HEK293 (cell line): ENCODE measurements around the gene MLLT10.

Experiments used
- GLI4 ChIP-seq: fragments of 450-650 bp; formaldehyde crosslinking; IDR thresholded peaks from 2 replicates; pipeline ENCODE4 v1.5.1; 2016; ENCODE audit warnings: missing biosample characterization, missing genetic modification characterization
- HIC1 ChIP-seq: fragments of 450-650 bp; formaldehyde crosslinking; IDR thresholded peaks from 2 replicates; pipeline ENCODE4 v1.5.1; 2016; ENCODE audit warnings: missing biosample characterization, missing genetic modification characterization
- PRDM2 ChIP-seq: fragments of 450-650 bp; formaldehyde crosslinking; IDR thresholded peaks from 2 replicates; pipeline ENCODE4 v1.5.1; 2016; ENCODE audit warnings: missing biosample characterization, missing genetic modification characterization, borderline replicate concordance
- SETDB1 ChIP-seq: IDR thresholded peaks from one replicate; pipeline ENCODE4 v1.6.1; 2017; ENCODE audit warnings: mild to moderate bottlenecking, low read length, moderate library complexity, mixed read lengths; ENCODE audit not compliant: insufficient read length
- ZNF157 ChIP-seq: fragments of 450-650 bp; formaldehyde crosslinking; IDR thresholded peaks from 2 replicates; pipeline ENCODE4 v1.5.1; 2016; ENCODE audit warnings: missing biosample characterization, missing genetic modification characterization
- ZNF223 ChIP-seq: fragments of 450-650 bp; formaldehyde crosslinking; IDR thresholded peaks from 2 replicates; pipeline ENCODE4 v1.5.1; 2016; ENCODE audit warnings: missing biosample characterization, missing genetic modification characterization
- ZNF23 ChIP-seq: fragments of 450-650 bp; formaldehyde crosslinking; IDR thresholded peaks from 2 replicates; pipeline ENCODE4 v1.5.1; 2016; ENCODE audit warnings: missing biosample characterization, missing genetic modification characterization, borderline replicate concordance
- ZNF513 ChIP-seq: fragments of 450-650 bp; IDR thresholded peaks from 2 replicates; pipeline ENCODE4 v1.5.1; 2018; ENCODE audit warnings: missing biosample characterization, missing genetic modification characterization
- ZNF548 ChIP-seq: fragments of 450-650 bp; formaldehyde crosslinking; IDR thresholded peaks from 2 replicates; pipeline ENCODE4 v1.5.1; 2016; ENCODE audit warnings: missing biosample characterization, missing genetic modification characterization
- ZNF561 ChIP-seq: fragments of 450-650 bp; IDR thresholded peaks from 2 replicates; pipeline ENCODE4 v1.5.1; 2018; ENCODE audit warnings: missing biosample characterization, missing genetic modification characterization, borderline replicate concordance
- ZNF585B ChIP-seq: fragments of 450-650 bp; formaldehyde crosslinking; IDR thresholded peaks from 2 replicates; pipeline ENCODE4 v1.5.1; 2016; ENCODE audit warnings: missing biosample characterization, missing genetic modification characterization
- ZNF621 ChIP-seq: fragments of 450-650 bp; formaldehyde crosslinking; IDR thresholded peaks from 2 replicates; pipeline ENCODE4 v1.5.1; 2017; ENCODE audit warnings: missing biosample characterization, missing genetic modification characterization
- ZNF670 ChIP-seq: fragments of 450-650 bp; formaldehyde crosslinking; IDR thresholded peaks from 2 replicates; pipeline ENCODE4 v1.5.1; 2016; ENCODE audit warnings: missing biosample characterization, missing genetic modification characterization, low read depth
- ZNF768 ChIP-seq: fragments of 450-650 bp; formaldehyde crosslinking; IDR thresholded peaks from 2 replicates; pipeline ENCODE4 v1.5.1; 2018; ENCODE audit warnings: missing biosample characterization, mild to moderate bottlenecking, missing genetic modification characterization
- ZSCAN5A ChIP-seq: fragments of 450-650 bp; formaldehyde crosslinking; IDR thresholded peaks from 2 replicates; pipeline ENCODE4 v1.5.1; 2016; ENCODE audit warnings: missing biosample characterization, missing genetic modification characterization

The MLLT10 gene

GRCh38 chr10:21751341-21752310 lies 217.6 kb downstream of the MLLT10 start (continued):
- TF ChIP-seq ZNF23 (no peak), SETDB1 (no peak), ZNF768 (tag by site-specific recombination) (no peak), ZNF548 (tag by site-specific recombination) (no peak), HIC1 (tag by site-specific recombination) (peak; percentile 57), PRDM2 (tag by site-specific recombination) (no peak), ZSCAN5A (tag by site-specific recombination) (no peak), ZNF585B (tag by site-specific recombination) (no peak), ZNF561 (tag by site-specific recombination) (no peak), ZNF621 (tag by site-specific recombination) (no peak), GLI4 (no peak), ZNF223 (tag by site-specific recombination) (no peak), ZNF513 (tag by site-specific recombination) (no peak), ZNF670 (tag by site-specific recombination) (no peak), ZNF157 (tag by site-specific recombination) (no peak)
